SH-SY5Y (cell line): ENCODE results near the gene DCLK1.

Experiments used
- GATA2 ChIP-seq: IDR thresholded peaks from 2 replicates; pipeline ENCODE4 v1.6.1; 2011; ENCODE audit warnings: mild to moderate bottlenecking, low read depth, low read length
- GATA3 ChIP-seq: IDR thresholded peaks from 2 replicates; pipeline ENCODE4 v1.6.1; 2011; ENCODE audit warnings: low read depth, mild to moderate bottlenecking, low read length, moderate library complexity

Gene DCLK1

DNA sequence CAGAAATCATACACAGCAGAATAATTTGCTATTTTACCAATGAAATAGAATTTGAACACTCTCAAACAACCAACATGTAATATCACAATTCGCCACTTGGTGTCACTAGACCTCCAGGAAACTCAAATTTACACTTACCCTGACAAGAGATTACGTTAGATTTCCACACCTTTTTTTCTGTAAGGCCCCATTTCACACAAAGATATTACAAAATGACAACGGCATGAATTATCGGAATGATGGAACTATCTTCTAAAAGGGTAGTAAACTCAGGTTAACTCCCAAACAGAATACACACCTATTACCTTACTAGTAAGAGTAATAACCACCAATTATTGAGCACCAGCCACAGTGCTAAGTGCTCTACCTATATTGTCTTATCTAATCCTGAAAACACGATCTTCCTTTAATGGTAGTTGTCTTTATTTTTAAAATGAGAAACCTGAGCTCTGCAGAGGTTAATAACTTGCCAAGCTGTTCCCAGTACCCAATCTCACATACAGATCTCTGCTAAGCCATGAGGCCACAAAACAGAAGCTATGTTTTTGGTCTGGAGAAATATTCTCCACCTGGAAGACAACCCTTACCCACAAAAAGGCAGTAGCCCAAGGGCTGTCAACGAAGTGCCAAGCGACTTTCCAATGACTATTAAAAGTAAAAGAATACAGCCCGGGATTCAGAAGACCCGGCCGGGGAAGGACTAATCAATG, 152.4 kb downstream of the DCLK1 start:
- TF ChIP-seq GATA3 (no peak), GATA2 (no peak)

DNA sequence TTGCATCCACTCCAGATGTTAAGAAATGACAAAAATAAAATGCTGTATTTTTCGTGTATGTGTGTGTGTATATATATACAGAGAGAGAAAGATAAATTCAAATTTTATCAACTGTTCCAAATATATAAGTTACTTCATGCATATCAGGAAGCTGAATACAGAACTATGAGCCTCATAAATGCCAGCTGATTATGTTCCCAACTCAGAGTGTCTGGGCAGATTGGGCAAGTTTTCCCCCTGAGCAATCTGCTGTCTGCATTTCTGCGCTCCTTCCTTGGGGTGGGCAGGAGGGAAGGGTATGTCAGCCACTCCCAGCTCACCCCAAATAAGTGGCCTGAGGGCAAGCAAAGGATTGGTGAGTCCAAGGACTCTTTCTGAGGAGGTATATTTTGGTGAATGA, 154.1 kb downstream of the DCLK1 start:
- TF ChIP-seq GATA2: no peak
- TF ChIP-seq GATA3: no peak

GRCh38 chr13:35976126-35976525, 155.1 kb downstream of the DCLK1 start:
- TF ChIP-seq GATA2: no peak
- no peak for TF ChIP-seq GATA3

GRCh38 chr13:35966024-35966423, 165.2 kb downstream of the DCLK1 start:
- TF ChIP-seq GATA3 (no peak), GATA2 (no peak)

GRCh38 chr13:35965226-35965927, 165.8 kb downstream of the DCLK1 start:
- TF ChIP-seq GATA3 (no peak), GATA2 (peak; percentile 63)

DNA sequence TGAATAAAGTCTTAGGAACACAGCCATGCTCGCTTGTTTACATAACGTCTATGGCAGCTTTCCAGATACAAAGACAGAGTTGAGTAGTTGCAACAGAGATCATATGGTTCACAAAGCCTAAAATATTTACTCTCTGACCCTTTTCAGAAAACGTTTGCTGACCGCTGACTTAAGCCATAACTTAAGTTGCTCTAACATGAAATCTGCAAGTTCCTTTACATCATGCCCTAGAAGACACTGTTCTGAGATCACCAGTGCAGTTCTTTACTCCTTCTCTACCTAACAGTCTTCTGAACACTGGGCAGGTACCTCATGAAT, 166.4 kb downstream of the DCLK1 start:
- no peak for TF ChIP-seq GATA2

- TF ChIP-seq GATA3 (no peak), GATA2 (no peak)
Measured at GRCh38 chr13:35964011-35964862, 166.9 kb downstream of the DCLK1 start.

GRCh38 chr13:35961461-35962220, 169.5 kb downstream of the DCLK1 start:
- no peak for TF ChIP-seq GATA2
- TF ChIP-seq GATA3: no peak

GRCh38 chr13:35961002-35961401, 170.2 kb downstream of the DCLK1 start:
- TF ChIP-seq GATA2 (no peak), GATA3 (no peak)

- TF ChIP-seq GATA3: no peak
- no peak for TF ChIP-seq GATA2
Measured at GRCh38 chr13:35957996-35958395, 173.2 kb downstream of the DCLK1 start.

DNA sequence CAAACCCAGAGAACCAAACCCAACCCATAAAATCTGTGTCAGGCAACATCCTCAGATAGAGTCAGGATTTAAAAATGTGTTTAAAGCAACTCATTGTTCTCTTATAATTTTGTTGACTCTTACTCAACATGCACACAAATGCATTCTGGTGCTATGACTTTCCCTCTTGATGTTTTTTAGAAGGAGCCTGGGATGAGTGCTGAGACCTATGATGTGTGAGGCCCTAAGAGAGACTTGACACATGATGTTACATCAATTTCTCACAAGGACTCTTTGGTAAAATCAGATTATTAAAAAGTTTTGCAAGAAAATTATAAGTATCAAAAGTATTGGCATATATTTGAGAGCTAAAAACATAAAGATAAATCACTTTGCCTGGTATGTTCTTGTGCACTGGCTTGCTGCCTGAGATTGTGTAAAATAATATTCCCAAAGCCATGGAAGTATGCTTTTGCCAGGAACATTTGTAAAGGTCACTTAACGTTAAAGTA, 173.9 kb downstream of the DCLK1 start:
- TF ChIP-seq GATA2 (no peak), GATA3 (no peak)

- TF ChIP-seq GATA3 (peak; percentile 86), GATA2 (peak; percentile 53; the same call in 1 of the 2 replicates)
Measured at GRCh38 chr13:35956074-35956473, 175.1 kb downstream of the DCLK1 start.

DNA sequence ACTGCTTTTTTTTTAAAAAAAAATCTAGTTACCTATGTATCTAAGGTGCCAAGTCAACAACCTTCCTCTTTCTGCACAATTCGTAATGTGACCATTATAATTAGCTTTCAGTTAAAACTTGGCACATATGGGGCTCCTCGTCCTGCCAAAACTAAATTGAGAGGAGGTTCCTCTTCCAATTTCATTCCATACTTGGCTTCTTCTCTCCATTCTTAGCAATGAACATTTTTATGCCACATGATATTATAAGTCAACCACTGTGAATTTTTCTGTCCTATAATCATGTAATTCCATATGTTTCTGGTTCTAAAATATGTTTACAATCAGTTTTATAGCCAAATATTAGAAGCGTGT, 177.0 kb downstream of the DCLK1 start:
- no peak for TF ChIP-seq GATA2
- no peak for TF ChIP-seq GATA3

DNA sequence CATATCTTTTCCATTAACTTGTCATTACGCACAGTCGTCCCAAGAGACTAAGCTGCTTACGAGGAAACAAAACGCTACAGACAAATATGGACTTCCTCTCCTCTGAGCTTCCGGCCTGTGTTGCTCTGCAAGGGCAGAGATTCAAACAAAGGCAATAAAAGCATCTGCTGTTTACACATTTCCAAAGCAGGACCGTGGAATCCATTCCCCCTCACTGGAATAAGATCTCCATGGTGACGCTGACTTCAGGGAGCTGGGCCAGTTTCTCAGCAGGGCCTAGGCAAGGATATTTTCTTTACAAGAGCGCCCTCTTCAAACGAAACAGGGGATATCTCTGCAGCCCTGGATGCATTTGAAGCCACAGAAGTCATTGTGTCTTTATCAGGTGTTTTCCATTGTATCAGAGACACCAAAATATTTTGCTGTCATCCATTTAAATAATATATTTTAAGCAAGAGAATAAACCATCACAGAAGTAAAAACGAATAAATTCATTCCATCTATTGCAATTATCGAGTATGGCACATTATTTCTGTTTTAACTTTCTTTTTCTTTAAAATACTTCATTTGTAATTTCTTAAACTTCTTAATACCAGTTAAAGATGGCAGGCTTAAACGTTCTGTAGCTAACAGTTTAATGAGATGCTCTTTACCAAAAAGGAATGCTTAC, 177.5 kb downstream of the DCLK1 start:
- TF ChIP-seq GATA3 (no peak), GATA2 (peak; percentile 8; the same call in 1 of the 2 replicates)
